OCI-LY7 (cell line): ENCODE measurements around the gene ANKRD63. TPM values are rescaled to one million over a fixed set of nuclear protein-coding genes. Genes with fewer than 3 reads are reported as not detected.

Experiments
- BruUV-seq: library from RNA; stranded (reverse); fragments of 400-500 nt; replicated peaks from 2 replicates; lab custom pipeline; 2021; lab: Mats Ljungman, UMichigan
- CTCF ChIA-PET: fragments of 300-600 bp; sonication (Branson Sonifier 250); formaldehyde crosslinking; loops from one replicate; lab custom pipeline; 2022; ENCODE audit warnings: antibody characterized with exemption; ENCODE audit not compliant: unreplicated experiment; lab: Charles Lee
- POLR2A ChIA-PET: fragments of 300-600 bp; sonication (Branson Sonifier 250); formaldehyde crosslinking; loops from one replicate; lab custom pipeline; 2022; ENCODE audit warnings: antibody characterized with exemption; lab: Charles Lee
- DNase-seq: peaks from one replicate; pipeline ENCODE4 v3.0.0-alpha.2; 2015; ENCODE audit warnings: low spot score
- H2AFZ ChIP-seq: fragments of 200-600 bp; sonication (generic), shearing (Covaris generic); 2 replicates; pipeline ENCODE4 v1.6.1; 2014; ENCODE audit warnings: mild to moderate bottlenecking, antibody characterized with exemption, low read length, moderate library complexity
- H3K27ac ChIP-seq: fragments of 200-600 bp; sonication (generic); 2 replicates; pipeline ENCODE4 v1.5.1; 2014; ENCODE audit warnings: mixed run types, low read depth, mild to moderate bottlenecking, moderate library complexity, low read length, inconsistent platforms; ENCODE audit not compliant: poor library complexity, severe bottlenecking
- H3K36me3 ChIP-seq: fragments of 200-600 bp; sonication (generic); 2 replicates; pipeline ENCODE4 v1.6.1; 2014; ENCODE audit warnings: mild to moderate bottlenecking, antibody characterized with exemption, low read length, moderate library complexity, mixed read lengths; ENCODE audit not compliant: insufficient read depth
- H3K4me1 ChIP-seq: fragments of 200-600 bp; sonication (generic); 2 replicates; pipeline ENCODE4 v1.5.1; 2014; ENCODE audit warnings: mild to moderate bottlenecking, low read length; ENCODE audit not compliant: insufficient read depth, poor library complexity, severe bottlenecking
- H3K4me2 ChIP-seq: fragments of 200-600 bp; sonication (generic); 2 replicates; pipeline ENCODE4 v1.6.1; 2014; ENCODE audit warnings: mild to moderate bottlenecking, low read length
- H3K4me3 ChIP-seq: fragments of 200-600 bp; sonication (generic); 2 replicates; pipeline ENCODE4 v1.5.1; 2014; ENCODE audit warnings: mild to moderate bottlenecking, low read depth, low read length; ENCODE audit not compliant: poor library complexity, severe bottlenecking
- H3K79me2 ChIP-seq: fragments of 200-600 bp; sonication (generic); 2 replicates; pipeline ENCODE4 v1.6.1; 2016; ENCODE audit warnings: low read depth, mild to moderate bottlenecking, low read length, moderate library complexity, mixed read lengths; ENCODE audit not compliant: insufficient read depth
- H3K9me2 ChIP-seq: fragments of 200-600 bp; sonication (generic); 2 replicates; pipeline ENCODE4 v1.6.1; 2016; ENCODE audit warnings: mild to moderate bottlenecking, low read length, mixed read lengths; ENCODE audit not compliant: insufficient read depth
- H3K9me3 ChIP-seq: fragments of 200-600 bp; sonication (generic); 2 replicates; pipeline ENCODE4 v1.6.1; 2014; ENCODE audit warnings: mild to moderate bottlenecking, mixed run types, low read length, mixed read lengths
- H4K20me1 ChIP-seq: fragments of 200-600 bp; sonication (generic); 2 replicates; pipeline ENCODE4 v1.6.1; 2014; ENCODE audit warnings: mild to moderate bottlenecking, antibody characterized with exemption, low read length, moderate library complexity, mixed read lengths; ENCODE audit not compliant: insufficient read depth
- EZH2phosphoT487 ChIP-seq: fragments of 200-600 bp; sonication (generic); IDR thresholded peaks from 2 replicates; pipeline ENCODE4 v1.6.1; 2018; ENCODE audit warnings: low read depth, borderline replicate concordance, mild to moderate bottlenecking, mixed run types, antibody characterized with exemption, low read length, moderate library complexity, mixed read lengths
- intact Hi-C: fragments of 100-400 bp; cut with micrococcal nuclease; formaldehyde crosslinking; loops from one replicate; pipeline ENCODE4 v1.10.0; 2022; ENCODE audit not compliant: unreplicated experiment
- total RNA-seq, 2 experiments: library from RNA; depleted of rRNA in 1 of 2; stranded (reverse); fragments of >200 nt in 1 of 2; shearing (Covaris generic) in 1 of 2; gene quantifications; 2 replicates each; pipeline ENCODE4 v1.2.3, GENCODE V29; 2014 to 2022
- TF ChIP-seq, protein P1 (sequence below): fragments of 200-600 bp; sonication (generic); conservative IDR thresholded peaks from 2 replicates; pipeline ENCODE4 v1.5.1; 2014; ENCODE audit warnings: mild to moderate bottlenecking, antibody characterized with exemption, low read length, moderate library complexity, mixed read lengths

The ANKRD63 gene
- total RNA-seq, 2 experiments from 2014 or later, result not detected

GRCh38 chr15:40307421-40308211, 24.8 kb upstream of the ANKRD63 start, which contains the start of gene PLCB2:
Gene PLCB2, minus strand, starts transcription at chr15:40307935. Its CDS starts 263 bp downstream, at chr15:40307672.
- H3K9me2 ChIP-seq, result no peaks in the 10 kb centered on the region
- no peaks in the 10 kb centered on the region for H3K9me3 ChIP-seq
- ChIA-PET POLR2A (interaction anchor here (1.0 to 1.4 kb wide), 3 partner anchors 12 to 200 kb away, joined by 3 to 4 read pairs (median 3); no protein-coding TSS in a partner anchor), CTCF (interaction anchor here (1.0 kb wide), 1 partner anchor 30 kb away, joined by 4 read pairs; no protein-coding TSS in a partner anchor)
- no peak for TF ChIP-seq EZH2phosphoT487
- TF ChIP-seq, protein P1, sequence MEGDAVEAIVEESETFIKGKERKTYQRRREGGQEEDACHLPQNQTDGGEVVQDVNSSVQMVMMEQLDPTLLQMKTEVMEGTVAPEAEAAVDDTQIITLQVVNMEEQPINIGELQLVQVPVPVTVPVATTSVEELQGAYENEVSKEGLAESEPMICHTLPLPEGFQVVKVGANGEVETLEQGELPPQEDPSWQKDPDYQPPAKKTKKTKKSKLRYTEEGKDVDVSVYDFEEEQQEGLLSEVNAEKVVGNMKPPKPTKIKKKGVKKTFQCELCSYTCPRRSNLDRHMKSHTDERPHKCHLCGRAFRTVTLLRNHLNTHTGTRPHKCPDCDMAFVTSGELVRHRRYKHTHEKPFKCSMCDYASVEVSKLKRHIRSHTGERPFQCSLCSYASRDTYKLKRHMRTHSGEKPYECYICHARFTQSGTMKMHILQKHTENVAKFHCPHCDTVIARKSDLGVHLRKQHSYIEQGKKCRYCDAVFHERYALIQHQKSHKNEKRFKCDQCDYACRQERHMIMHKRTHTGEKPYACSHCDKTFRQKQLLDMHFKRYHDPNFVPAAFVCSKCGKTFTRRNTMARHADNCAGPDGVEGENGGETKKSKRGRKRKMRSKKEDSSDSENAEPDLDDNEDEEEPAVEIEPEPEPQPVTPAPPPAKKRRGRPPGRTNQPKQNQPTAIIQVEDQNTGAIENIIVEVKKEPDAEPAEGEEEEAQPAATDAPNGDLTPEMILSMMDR, result peak; percentile 41; the same call in 1 of the 2 replicates
- no peak within 1 kb of the TSS for H2AFZ ChIP-seq
- H4K20me1 ChIP-seq, result no peaks in the 10 kb centered on the region
- peak within 1 kb of the TSS; percentile 24; the same call in 1 of the 2 replicates for H3K4me2 ChIP-seq
- no peak within 1 kb of the TSS for H3K27ac ChIP-seq
- DNase-seq, result peak; percentile 18
- intact Hi-C loops, result no loop called here
- H3K79me2 ChIP-seq, result no peaks in the 10 kb centered on the region
- no peaks in the 10 kb centered on the region for H3K36me3 ChIP-seq
- BruUV-seq, result no TSS peak
- H3K4me1 ChIP-seq, result no peaks in the 10 kb centered on the region
- H3K4me3 ChIP-seq, result no peak within 1 kb of the TSS

GRCh38 chr15:40306908-40307307, 24.0 kb upstream of the ANKRD63 start:
- intact Hi-C loops, result no loop called here
- no peak overlapping the region for H3K4me3 ChIP-seq
- no peak for TF ChIP-seq EZH2phosphoT487
- TF ChIP-seq, protein P1, result no peak
- H3K36me3 ChIP-seq, result no peaks in the 10 kb centered on the region
- H3K27ac ChIP-seq, result no peak overlapping the region
- no peak for DNase-seq
- no peaks in the 10 kb centered on the region for H3K79me2 ChIP-seq
- ChIA-PET CTCF (interaction anchor here (1.0 kb wide), 1 partner anchor 31 kb away, joined by 4 read pairs; no protein-coding TSS in a partner anchor), POLR2A (interaction anchor here (1.0 to 1.4 kb wide), 2 partner anchors 13 to 200 kb away, joined by 3 read pairs; no protein-coding TSS in a partner anchor)
- no peaks in the 10 kb centered on the region for H3K9me2 ChIP-seq
- no peak overlapping the region for H3K4me2 ChIP-seq
- H3K9me3 ChIP-seq, result no peaks in the 10 kb centered on the region
- H2AFZ ChIP-seq, result no peak overlapping the region
- no TSS peak for BruUV-seq
- H3K4me1 ChIP-seq, result no peaks in the 10 kb centered on the region
- no peaks in the 10 kb centered on the region for H4K20me1 ChIP-seq

DNA sequence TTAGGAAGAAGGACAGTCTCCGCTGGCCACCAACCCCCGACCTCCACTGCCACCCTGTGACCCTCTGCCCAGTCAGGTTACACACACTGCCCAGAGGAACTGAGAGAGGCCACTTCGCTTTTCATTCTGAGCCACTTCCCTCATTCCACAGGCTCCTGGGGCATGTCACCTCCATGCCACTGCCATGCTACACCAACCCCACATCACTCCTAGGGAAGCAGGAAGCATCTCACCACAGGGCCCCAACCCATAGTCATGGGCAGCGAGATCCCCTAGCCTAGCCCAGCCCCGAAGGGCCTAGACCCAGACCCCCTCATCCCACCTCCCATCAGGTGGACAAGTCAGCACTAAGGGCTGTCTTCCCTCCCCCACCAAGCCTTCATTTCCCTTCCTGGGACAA, 23.5 kb upstream of the ANKRD63 start:
- H3K4me3 ChIP-seq, result no peak overlapping the region
- ChIA-PET CTCF (no interaction called here), POLR2A (no interaction called here)
- H3K9me2 ChIP-seq, result no peaks in the 10 kb centered on the region
- no peaks in the 10 kb centered on the region for H3K9me3 ChIP-seq
- intact Hi-C loops, result no loop called here
- H3K4me2 ChIP-seq, result no peak overlapping the region
- DNase-seq, result no peak
- no peaks in the 10 kb centered on the region for H3K4me1 ChIP-seq
- H3K27ac ChIP-seq, result no peak overlapping the region
- no TSS peak for BruUV-seq
- no peaks in the 10 kb centered on the region for H4K20me1 ChIP-seq
- H2AFZ ChIP-seq, result no peak overlapping the region
- H3K79me2 ChIP-seq, result no peaks in the 10 kb centered on the region
- TF ChIP-seq, protein P1, result no peak
- TF ChIP-seq EZH2phosphoT487, result no peak
- no peaks in the 10 kb centered on the region for H3K36me3 ChIP-seq
